C4-2B (cell line): ENCODE data around the gene CRELD2.

Experiments
- H3K27ac ChIP-seq: fragments of 450-650 bp; 2 replicates; pipeline ENCODE4 v1.5.1; 2017
- ZFX ChIP-seq: fragments of 450-650 bp; IDR thresholded peaks from 2 replicates; pipeline ENCODE4 v1.6.1; 2017
- TF ChIP-seq, protein P1 (sequence below): fragments of 450-650 bp; conservative IDR thresholded peaks from 2 replicates; pipeline ENCODE4 v1.5.1; 2017; ENCODE audit warnings: mild to moderate bottlenecking

Gene CRELD2

DNA sequence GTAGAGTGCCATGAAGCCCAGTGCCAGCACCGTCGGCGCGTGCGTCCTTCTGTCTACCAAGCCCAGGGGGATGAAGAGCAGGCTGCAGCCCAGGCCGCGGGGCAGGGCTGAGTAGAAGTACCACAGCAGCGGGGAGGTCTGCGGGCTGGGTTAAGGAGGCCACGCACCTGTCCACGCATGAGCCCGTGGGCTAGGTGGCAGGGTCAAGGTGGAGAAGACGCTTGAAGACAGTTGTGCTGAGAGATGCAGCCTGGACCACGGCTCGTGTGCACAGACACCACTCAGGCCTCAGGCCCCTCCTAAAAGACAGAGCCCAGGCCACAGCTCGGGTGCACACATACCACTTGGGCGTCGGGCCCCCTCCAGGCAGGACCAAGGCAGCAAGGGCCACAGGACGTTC is 10.6 kb upstream of the CRELD2 start:
- no peak for TF ChIP-seq ZFX
- TF ChIP-seq, protein P1, sequence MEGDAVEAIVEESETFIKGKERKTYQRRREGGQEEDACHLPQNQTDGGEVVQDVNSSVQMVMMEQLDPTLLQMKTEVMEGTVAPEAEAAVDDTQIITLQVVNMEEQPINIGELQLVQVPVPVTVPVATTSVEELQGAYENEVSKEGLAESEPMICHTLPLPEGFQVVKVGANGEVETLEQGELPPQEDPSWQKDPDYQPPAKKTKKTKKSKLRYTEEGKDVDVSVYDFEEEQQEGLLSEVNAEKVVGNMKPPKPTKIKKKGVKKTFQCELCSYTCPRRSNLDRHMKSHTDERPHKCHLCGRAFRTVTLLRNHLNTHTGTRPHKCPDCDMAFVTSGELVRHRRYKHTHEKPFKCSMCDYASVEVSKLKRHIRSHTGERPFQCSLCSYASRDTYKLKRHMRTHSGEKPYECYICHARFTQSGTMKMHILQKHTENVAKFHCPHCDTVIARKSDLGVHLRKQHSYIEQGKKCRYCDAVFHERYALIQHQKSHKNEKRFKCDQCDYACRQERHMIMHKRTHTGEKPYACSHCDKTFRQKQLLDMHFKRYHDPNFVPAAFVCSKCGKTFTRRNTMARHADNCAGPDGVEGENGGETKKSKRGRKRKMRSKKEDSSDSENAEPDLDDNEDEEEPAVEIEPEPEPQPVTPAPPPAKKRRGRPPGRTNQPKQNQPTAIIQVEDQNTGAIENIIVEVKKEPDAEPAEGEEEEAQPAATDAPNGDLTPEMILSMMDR, result no peak
- H3K27ac ChIP-seq, result no peak overlapping the region

DNA sequence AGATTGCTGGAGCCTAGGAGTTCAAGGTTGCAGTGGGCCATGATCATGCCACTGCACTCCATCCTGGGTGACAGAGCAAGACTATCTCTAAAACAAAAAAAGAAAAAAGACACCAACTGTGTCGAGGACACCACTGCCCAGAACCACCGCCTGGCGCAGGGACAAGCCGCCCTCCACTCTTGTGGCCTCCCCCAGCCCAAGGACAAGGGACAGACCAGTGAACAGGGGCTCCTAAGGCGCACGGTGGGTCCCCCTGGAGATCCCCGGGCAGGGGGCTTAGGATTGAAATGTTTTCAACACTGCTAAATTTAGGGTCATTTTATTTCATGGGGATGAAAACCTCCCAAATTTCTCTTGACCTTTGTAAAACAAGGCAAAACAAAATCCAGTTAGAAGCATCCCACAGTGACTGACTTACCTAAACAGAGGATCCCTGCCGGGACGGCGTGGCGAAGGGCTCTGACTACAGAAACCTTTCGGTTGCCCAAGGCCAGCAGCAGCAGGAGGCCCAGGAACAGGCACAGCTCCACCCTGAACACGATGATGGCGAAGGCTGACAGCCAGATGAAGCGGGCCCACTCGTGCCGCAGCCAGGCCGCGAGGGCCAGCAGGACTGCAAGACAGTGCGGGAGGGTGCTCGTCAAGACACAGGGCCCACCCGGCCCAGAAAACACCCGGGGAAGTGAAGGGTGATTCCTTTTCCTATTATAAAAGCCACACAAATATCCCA is 8.8 kb upstream of the CRELD2 start:
- no peak for TF ChIP-seq ZFX
- TF ChIP-seq, protein P1, result no peak
- H3K27ac ChIP-seq, result no peak overlapping the region

DNA sequence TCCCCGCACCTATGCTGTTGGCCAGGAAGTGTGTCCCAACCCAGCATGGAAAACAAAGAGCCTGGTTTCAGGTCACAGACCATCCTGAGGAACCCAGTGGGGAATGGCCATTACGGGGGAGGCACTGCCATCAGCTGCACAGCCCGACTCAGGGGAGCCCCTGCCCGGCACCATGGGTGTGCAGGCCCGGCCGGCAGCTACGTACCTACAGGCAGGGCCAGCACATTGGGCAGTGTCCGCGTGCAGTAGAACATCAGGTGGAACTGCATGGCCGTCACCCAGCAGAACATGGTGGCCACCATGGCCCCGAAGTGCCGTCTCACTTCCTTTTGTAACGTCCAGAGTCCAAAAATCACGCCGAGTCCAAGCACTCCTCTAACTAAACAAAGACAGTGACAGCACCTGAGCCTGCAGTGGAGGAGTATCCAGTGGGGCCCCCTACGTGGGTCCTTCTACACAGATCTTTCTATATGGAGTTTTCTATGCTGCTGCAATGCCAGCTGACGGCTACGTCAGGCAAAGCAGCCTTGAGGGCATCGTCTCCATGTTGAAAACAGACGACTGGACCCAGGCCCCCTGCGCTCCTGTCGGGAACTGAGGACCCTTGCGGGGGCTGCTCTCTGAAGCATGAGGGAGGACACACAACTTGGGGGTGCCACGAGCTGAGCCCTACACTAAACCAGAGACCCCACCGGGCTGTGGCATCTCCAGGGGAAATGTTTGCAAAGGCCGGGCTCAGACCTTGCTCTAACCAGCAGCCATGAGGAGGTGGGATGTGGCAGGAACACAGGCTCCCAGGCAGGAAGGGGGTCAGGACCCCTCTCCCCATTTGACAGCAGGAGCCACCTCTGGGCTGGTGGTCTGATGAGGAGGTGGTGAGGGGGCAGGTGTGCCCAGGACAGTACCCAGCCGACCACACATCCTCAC is 7.9 kb upstream of the CRELD2 start:
- H3K27ac ChIP-seq, result no peak overlapping the region
- TF ChIP-seq, protein P1, result no peak
- TF ChIP-seq ZFX, result no peak

- TF ChIP-seq ZFX, result no peak
- TF ChIP-seq, protein P1, result no peak
- no peak overlapping the region for H3K27ac ChIP-seq
These were observed 6.4 kb upstream of the CRELD2 start for GRCh38 chr22:49911881-49912625.

DNA sequence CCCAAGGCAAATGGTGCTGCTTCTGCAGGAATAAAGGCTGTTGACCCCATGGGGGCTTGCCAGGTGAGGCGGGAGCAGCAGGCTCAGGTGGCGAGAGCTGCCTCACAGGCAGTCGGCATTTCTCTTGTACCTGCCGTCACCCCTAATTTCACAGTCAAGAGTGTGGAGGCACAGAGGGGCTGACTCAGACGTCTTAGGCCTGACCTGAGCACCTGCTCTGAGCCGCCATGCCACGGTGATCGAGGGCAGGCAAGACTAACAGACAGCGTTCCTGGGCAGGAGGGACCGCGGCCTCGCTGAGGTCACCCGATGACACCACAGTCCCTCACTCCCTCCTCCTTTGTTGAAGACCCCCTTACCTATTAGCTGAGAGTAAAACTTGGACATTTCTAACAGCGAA is 5.4 kb upstream of the CRELD2 start:
- H3K27ac ChIP-seq, result no peak overlapping the region
- TF ChIP-seq, protein P1, result no peak
- no peak for TF ChIP-seq ZFX

DNA sequence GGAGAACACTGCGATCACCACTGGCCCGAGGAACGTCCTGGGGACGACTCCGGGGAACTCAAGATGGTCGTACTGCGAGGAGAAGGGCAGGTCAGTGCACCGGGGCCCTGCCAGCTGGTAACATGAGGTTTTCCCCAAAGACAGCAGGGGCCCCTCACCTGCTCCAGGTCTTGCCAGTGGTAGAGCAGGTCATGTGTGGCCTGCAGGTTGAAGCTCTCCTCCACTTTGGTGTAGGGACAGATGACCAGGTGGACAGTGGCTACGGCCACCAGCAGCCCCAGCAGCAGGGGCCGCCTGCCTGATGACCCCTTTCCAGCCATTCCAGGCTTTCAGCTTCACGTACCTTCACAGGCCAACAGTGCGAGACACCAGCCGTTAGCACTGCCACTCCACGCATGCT is 5.0 kb upstream of the CRELD2 start:
- TF ChIP-seq, protein P1, result no peak
- H3K27ac ChIP-seq, result no peak overlapping the region
